GM19035 (cell line): ENCODE data around the gene TRIO.

Experiments used
- ATAC-seq: cut with Tn5 transposase; IDR thresholded peaks from one replicate; pipeline ENCODE4 v1.9.1; 2021; ENCODE audit not compliant: unreplicated experiment

Gene TRIO

DNA sequence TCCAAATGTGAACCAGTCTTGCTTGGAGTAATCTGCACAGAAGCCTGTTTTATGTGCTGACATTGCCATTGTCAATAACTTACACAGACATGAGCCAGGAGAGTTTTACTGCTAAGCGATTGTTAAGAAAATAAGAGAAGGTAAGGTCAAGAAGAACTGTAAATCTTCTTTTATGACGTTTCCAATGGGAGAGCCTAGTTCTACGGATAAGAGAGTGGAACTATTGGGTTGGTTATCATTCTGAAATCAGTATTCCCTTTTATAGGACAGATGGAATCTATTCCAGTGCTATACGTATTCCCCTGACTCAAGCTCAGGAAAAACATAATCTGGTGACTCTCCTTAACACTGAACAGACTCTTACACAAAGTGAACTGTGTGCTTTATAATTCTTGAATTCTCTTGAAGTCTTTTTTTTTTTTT, 300.5 kb downstream of the TRIO start:
- no peak for ATAC-seq

DNA sequence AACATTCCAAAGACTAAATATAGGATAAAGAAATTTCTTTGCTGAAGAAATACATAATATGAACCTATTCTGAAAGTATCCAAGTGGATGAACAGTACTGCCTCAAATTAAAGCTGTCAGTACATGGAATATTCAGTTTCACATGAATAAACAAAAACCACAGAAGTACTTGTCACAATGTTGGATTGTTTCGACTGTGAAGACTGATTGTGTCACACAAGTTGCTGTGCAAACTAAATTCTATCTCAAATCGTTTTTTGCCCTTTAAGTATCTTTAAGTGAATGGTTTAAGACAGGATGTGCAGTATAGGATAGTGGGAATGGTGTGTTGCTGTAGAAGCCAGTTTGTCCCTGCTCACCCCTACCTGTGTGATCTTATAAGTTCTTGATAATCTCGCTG, 301.0 kb downstream of the TRIO start:
- ATAC-seq: no peak

DNA sequence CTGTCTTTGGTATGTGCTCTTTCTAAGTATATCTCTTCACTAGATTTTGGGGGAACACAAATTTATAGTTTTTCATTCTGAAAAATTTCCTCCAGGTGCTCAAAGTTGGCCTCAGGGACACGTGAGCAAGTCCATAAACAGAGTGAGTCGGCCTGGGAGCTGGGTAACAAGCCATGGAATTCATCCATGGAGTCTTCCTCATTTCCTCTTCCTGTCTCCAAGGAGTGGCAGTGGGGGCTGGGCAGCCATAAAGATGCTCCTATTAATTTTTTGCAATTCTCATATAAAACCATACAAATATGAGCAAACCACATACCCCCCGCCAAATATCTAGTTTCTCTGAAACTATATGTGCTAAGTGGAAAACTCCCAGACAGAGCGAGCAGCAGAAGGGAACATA, 301.9 kb downstream of the TRIO start:
- ATAC-seq: no peak

DNA sequence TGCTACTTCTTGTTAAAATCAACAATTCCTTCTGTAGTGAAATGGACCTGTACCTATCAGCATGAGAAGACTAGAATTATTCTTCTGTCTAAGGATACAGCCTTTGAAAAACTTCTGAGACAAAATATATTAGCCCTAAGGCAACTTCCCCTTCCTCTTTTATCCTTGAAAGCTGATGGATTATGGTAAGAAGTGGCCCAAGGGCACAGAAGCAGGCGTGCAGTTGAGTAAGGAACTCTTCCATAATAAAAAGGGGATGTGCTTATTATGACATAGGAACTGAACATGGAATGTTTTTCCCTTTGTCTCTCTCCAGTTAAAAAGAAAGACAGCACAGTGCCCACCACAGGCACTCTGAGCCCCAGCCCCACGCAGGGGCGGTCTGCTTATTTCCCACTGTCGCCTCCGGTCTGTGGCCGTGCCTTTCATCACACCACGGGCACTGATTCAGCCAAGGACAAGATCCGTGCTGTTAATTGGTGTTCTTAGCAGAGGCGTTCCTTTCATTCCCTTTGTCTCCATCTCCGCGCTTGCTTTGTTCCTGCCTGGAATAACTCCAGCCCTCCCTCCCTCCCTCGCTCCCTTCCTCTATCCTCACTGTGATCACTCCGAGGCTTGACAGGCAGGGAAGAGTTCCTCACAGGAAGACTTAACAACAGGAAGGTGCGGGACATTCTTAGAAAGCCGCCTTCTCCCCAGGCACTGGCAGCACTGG, 302.6 kb downstream of the TRIO start:
- ATAC-seq: no peak

DNA sequence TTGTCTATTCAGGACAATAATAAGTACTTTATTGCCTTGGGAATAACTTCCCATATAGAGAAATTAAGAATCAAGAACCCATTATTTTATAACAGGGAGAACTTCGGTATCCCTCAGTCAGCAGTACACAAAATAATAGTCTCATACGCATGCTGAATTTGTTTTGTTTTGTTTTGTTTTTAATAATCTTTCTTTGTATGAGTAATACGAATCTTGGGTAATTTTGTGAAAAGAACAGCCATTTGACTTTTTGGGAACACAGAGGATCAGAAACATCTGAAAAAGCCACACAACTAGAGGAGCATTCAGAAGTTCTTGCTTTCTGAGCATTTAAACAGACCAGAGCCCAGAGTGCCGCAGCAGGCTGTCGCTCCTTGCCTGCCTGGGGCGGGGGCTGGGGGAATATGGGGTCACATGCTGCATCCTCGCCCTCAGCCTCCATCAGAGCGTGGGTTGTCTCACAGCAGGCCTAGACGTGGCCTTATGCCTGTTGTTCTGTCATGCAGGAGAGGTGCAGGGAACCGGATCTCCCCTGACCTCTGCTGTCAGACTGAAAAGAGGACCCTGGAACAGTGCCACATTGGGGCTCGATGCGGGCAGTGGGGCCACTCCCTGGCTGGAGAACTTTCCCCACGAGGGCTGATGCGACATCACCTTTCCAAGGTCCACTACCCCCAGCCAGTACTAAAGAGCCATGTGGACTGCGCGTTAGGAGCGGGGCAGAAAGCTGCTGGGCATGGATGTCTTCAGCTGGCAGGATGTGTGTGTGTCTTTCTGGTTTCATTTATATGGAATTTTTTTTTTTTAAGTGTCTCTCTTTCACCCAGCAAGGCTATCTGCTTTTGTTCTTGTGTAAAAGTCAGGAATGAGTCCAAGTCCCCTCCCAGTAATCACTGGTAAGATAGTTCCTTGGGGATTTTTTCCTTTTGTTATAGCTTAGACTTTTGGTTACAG, 305.1 kb downstream of the TRIO start:
- peak; percentile 59 for ATAC-seq

DNA sequence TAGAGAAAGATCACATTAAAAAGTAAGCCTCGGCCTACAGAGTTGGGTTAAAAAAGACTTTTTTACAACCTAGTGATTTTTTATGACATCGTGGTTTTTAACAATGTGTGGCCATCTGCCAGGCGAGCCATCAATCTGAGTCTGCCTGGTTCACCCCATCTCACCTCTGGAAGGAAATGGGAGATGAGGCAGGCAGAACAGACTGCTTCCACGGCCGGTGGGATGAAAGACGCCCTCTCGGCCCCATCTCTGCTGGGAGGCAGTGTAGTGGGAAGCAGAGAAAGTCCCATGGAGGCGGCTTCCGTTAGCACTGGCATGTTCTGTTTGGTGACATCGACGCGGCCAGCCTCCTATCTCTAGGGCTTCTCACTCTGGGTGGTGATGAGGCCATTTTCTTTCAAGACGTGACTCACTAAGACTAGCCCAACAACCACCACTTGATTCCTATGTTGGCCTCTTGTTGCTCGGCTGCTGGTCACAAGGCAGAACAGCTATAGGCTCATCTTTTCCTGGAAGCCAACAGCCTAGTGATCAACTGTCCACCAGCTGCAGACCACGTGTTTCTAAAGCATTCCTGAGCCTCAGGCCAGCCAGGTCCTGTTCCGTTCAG, 306.0 kb downstream of the TRIO start:
- no peak for ATAC-seq

DNA sequence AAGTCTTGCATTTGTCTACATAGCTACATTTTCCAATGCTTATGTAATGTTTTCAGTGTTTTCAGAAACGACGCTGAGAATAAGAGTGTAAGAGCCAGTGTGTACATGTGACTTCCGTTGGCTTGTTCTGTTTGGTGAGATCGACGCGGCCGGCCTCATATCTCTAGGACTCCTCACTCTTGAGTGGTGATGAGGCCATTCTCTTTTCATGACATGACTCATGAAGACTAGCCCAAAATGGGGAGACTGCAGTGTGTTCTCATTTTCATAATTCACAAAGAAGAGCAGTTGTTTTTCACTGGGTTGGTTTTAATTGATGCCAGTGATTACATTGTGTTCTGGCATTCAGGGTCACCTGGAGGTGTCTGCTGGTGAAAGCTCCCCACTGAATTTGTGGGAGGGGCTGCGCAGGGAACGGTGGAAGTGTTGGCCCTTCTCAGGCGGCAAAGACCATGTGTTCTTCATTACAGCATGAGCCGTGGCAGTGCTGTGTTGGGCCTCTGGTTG, 306.9 kb downstream of the TRIO start:
- no peak for ATAC-seq

DNA sequence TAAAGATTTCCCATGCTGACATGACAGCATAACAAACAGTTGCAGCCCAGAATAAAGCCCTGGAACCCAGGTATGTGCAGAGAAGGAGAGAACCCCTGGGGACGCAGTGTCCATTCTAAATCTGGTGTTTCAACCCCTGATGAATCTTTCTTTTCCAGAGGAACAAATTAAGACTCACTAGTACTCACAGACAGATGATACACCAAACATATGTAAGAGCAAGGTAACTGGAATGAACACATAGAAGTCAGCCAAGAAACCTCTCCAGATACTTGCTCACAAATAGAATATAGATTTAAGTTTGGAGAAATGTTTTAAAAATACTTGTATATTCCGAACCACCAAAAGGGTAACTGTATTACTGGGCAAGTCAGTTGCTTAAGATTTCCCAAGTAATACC, 307.6 kb downstream of the TRIO start:
- ATAC-seq: no peak

DNA sequence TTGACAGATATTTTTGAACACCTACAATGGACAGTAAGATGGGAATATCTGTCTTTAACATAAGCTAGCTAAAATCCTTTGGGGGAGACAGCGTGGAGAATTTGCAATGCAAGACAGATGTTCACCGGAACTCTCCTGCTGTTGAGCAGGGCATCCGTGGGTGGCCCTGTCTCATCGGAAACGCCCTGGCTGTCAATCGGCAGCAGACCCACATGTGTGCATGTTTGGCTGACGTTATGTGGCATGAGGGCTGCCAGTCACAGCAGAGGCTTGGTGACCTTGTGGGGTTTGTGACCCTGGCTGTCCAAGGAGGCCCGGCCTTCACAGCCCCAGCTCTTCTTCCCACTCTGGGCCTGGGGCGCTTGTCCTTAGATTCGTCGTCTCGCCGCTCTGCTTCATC, 308.7 kb downstream of the TRIO start:
- no peak for ATAC-seq

DNA sequence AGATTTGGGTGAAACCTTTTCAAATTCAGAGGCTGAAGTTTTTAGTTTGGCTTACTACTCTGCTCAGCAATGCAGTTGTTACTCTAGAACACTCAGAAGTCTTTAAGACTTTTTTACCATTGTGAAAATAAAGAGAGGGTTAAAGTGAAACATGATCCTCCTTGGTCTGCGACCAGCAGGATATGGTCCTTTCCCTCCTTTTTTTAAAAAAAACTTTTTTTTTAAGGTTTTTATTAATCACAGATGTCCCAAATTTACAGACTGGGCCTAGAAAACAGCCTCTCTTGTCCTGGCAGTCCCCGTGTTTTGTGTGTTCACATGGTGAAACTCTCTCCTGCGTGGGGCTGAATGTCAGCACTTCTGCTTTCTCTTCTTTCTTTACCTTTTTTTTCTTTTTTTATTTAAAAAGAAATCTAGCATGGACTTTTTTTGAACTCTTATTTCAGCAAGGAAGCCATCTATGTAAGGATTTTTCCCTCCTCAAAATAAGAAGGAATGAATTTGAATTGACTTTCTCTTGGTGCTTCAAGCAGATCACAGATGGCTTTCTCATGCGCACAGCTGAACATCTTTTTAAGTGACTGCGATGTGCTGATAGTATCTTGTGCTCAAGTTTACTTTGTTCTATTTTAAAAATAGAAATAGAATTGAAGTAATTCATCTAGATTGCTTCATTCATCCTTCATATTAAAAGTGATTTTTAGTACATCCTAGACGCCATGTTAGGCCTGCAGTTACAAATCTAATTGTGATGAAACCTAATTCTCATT, 309.7 kb downstream of the TRIO start:
- ATAC-seq: no peak

DNA sequence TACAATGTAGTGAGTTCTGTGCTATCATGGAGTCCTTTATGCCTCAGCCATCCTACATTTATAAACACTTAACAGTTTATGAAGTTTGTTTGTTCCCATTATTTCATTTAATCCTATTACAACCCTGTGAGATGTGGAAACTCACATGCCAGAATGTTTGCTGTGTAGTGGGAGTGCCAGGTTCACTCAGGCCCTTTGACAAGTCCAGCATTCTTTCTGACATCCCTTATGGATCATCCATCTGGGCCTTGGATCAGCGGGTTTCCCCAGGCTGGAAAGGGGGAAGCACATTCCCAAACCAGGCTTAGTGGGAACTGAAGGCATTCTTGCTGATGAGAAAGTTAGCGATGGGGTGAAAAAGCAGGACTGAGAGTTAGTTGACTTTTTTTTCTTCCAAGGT, 310.3 kb downstream of the TRIO start:
- ATAC-seq: no peak

DNA sequence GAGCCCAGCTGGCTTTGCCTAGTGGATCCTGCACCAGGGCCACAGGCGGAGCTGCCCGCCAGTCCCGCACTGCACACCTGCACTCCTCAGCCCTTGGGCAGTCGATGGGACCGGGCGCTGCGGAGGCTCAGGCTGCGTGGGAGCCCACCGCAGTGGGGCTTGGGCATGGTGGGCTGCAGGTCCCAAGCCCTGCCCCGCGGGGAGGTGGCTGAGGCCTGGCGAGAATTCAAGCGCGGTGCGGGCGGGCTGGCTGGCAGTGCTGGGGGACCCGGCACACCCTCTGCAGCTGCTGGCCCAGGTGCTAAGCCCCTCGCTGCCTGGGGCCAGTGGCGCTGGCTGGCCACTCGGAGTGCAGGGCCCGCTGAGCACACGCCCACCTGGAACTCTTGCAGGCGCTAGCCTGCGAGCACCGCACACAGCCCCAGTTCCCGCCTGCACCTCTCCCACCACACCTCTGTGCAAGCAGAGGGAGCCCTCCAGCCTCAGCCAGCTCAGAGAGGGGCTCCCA, 312.7 kb downstream of the TRIO start:
- ATAC-seq: no peak

DNA sequence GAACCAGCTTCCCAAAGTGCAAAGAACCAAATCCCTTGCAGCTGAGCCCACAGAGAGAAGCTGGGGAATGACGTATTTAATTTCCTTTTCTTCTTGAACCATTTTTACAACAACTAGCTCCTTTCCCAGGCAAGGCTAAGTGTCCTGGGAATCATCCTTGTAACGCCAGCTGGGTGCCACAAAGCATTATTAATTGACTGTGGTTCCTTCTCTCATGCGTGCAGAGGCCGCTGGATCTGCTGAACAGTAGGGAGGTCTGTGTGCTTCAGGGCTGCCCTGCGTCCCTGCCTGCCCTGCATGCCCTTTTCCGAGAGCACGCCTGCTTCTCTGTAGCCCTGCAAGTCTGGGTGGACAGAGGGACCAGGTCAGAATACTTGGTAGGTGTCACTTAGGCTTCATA, 314.3 kb downstream of the TRIO start:
- ATAC-seq: no peak

DNA sequence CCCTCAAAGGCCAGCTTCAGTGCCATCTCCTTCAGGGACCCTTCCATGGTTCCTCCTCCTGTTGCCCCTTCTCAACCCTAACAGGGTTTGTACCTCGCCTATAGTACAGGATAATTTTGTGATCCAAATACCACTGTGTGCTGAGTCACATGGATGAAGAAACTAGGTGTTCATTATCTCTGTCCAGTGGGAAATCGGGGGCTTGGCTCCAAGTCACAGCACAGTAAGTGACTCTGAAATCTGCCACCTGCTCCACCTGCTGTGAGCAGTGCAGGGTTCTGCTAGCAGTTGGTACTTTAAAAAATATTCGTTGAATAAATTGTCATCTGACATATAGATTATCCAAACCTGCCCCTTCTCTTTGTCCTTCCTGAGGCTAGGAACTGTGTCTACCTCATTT, 315.3 kb downstream of the TRIO start:
- ATAC-seq: no peak

DNA sequence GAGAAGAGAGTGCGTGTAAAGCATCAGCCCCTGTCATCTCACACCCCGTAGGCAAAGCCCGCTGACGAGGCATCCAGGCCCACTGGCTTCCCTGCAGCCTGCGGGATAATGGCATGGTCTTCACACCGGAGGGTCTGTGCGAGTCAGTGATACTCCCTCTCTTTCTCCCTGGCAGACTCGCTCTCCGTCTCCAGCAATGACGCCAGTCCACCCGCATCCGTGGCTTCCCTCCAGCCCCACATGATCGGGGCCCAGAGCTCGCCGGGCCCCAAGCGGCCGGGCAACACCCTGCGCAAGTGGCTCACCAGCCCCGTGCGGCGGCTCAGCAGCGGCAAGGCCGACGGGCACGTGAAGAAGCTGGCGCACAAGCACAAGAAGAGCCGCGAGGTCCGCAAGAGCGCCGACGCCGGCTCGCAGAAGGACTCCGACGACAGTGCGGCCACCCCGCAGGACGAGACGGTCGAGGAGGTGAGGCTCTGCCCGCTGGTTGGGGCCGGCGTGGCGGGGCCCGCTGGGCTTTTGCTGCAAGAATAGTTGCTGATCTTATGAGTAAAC, 317.8 kb downstream of the TRIO start:
- ATAC-seq: no peak

DNA sequence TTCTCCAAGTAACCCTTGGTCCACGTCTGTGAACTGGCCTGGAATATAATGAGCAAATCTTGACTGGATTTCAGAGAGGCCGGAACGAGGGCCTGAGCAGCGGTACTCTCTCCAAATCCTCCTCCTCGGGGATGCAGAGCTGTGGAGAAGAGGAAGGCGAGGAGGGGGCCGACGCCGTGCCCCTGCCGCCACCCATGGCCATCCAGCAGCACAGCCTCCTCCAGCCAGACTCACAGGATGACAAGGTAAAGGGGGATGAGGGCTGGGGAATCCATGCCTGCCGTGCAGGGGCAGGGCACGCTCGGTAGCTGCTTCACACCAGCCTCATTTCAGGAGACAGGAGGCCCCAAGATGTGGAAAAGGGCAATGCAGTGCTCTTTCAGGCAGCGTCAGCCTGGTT, 319.5 kb downstream of the TRIO start:
- ATAC-seq: no peak

DNA sequence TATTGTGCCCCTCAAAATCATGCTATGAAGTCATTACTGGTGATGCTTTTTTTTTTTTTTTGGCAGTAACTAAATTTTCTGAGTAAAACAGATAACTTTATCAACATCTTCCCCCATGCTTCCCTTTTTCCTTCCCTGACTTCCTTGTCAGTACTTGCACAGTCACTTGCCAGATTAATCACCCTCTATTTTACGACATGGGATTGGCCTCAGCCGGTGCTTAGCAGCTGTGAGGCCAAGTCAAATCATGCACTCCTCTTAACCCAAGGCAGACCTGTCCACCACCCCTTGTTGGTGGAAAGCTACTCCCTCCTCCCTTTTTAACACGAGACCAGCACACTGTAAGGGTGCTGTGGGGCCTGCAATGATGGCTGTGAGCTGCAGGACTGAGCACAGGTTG, 320.5 kb downstream of the TRIO start:
- ATAC-seq: no peak

DNA sequence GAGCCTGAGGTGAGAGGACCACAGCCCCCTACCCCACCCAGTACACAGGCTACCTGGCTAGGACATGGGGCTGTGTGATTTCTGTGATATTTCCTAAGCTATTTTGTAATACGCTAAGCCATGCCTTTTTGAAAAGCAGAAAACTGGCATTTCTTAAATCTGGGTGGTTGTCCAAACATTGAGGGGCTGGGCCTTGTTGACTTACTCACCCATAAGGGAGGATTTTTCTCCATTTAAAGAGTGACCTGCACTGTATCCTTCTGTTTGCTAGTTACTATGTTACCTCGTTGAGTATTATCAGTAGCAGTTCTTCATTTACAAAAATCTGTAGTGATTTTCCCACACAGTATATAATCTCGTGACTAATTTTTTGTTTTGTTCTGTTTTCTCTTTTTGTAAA, 321.0 kb downstream of the TRIO start:
- no peak for ATAC-seq

DNA sequence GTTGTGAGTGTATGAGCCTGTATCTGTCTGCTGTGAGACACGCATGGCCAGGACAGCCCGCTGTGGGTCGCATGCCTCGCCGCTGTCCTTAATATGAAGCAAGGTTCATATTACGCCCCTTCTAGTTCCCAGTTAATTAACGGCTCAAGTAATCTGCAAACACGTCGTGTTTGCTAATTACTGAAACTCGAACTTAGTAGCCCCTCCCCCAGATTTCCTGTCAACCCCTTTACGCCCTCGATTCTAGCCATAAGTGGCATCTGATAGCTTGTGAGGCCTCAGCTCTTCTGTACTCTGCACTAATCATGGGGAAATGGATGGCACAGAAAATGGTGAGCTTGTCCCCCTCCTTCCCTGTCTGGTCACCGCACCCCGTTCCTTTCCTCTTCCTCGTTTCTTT, 321.5 kb downstream of the TRIO start:
- ATAC-seq: no peak

DNA sequence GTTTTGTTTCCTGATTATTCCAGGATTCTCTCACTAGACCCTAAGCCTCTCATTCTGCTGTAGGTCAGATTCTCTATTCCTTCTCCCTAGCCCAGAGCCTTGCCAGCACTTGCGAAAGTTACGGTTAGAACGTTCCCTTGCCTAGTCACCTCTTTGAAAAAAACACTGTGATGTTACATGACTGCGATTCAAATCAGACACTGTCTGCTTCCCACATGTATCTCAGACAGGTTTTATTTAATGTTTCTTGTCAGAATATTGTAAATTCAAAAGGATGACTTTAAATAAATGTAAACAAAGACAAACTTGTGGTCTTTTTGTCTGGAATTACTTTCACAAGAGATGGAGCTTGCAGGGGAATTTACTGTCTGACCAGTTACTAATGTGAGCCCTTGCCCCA, 322.0 kb downstream of the TRIO start:
- no peak for ATAC-seq
